HG03432 (cell line): ENCODE results near the gene OGDHL.

Experiments
- ATAC-seq: cut with Tn5 transposase; IDR thresholded peaks from one replicate; pipeline ENCODE4 v1.9.1; 2021; ENCODE audit warnings: mild to moderate bottlenecking, moderate library complexity; ENCODE audit not compliant: unreplicated experiment

OGDHL gene

DNA sequence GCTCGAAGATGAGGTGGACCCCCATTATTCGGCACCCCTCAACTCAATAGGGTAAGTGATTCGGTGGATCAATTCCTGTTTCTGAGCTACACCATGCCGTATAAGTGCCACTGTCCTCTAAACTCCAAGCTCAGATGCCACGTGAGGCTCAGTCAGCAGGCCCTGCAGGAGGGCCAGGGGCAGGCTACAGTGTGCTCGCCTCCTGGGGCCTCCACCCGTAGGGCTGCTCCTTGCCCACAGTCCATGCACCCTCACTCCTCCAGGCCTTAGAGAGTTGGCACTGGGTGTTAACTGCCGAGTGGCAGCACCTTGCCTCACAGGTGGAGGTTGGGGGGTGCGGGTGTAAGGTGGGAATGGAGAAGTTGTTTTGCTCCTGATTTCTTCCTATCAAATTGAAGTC is 70.5 kb downstream of the OGDHL start:
- ATAC-seq = no peak

DNA sequence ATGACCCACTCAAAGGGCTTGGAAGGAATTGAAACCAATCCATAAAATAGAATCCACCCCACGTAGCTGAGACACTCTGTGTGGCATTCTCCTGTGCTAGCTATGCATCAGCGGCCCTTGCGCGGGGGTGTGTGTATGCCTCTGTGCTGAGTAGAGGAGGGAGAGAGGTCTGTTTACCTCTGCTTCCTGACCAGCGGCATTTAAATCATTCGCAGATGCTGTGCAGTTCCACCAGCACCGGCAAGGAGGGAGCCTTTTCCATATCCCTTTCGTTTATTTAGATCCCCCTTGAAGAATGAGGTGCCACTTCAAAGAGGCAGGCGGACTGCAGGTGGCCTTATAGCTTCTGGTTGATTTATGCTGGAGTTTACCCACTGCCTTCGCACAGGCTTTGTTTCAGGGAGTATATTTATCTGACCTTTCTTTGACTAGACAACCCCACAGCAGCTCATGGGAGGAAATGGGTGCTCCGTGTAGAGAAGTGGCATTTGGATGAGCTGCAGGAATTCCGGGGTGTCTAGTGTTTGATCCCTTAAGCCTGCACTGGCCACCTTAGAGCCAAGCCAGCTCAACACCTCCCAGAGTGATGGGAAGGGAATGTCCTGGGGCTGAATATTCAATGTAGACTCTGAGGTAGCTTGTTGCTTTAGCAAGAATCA is 71.3 kb downstream of the OGDHL start:
- ATAC-seq = no peak

DNA sequence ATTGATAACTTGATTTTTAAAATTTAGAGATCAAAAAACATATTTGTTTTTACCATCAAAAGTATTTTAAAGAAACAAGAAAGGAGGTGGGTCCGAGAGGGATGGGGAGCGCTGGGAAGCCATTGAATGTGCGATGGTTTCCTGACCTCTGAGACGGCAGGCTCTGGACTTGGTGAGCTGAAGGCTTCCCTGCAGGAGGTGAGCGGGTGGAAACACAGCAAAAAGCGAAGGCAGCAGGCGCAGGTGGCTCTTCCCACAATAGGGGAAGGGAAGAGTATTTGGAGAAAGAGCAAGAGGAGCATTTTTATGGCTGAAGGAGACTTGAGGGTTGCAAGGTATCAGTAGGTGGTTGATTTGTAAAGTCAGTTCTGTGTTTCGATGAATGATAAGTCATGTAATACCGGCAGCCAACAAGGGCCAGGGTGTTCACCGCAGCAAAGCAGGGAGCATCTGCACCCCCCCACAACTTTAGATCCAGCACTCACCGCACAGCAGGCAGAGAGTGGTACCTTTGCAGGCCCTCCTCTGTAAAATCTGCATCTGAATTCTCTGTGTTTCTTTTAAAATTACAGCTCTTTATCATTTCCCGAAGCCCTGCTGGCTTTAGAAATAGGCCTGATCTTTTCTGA is 72.1 kb downstream of the OGDHL start:
- no peak for ATAC-seq

DNA sequence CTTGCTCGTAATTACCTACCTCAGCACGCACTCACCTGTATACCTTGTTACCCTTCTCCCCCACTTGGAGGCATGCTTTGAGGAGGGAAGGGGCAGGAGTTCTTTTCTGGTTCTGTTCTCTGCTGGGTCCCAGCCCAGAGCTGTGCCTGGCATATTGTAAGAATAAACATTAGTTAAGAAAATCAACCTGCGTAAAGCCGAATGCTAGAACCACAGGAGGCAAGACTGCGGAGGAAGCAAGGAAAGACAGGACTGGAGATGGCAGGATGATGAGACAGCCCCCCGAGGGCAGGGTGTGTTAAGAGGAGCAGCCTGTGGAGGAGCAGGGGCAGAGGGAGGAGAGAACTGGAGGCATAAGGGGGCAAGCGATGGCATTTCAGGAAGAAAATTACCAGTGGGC is 73.2 kb downstream of the OGDHL start:
- ATAC-seq = no peak

DNA sequence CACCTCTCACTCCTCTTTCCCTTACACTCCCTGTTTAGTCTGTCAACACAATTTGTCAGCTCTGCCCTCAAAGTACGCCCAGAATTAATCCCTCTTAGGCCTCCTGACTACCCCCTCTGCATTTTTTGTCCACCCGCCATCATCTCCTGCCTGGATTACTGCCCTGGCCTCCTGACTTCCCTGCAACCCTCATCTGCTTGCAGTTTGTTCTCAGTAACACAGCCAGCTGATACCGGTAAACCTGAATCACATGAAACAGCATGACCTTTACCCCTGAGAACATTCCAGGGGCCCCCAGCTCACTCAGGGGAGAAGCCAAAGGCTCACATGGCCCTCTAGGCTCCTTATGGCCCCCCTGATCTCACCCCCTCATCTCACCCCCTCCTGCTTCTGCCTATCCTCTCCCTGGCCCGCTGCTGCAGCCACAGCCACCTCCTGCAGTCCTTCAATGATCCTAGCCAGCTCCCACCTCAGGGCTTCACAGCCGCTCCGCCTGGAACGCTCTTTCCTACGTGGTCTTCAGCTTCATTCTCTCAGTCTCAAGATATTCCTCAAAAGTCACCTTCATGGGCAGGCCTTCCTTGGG is 73.8 kb downstream of the OGDHL start:
- ATAC-seq = no peak

DNA sequence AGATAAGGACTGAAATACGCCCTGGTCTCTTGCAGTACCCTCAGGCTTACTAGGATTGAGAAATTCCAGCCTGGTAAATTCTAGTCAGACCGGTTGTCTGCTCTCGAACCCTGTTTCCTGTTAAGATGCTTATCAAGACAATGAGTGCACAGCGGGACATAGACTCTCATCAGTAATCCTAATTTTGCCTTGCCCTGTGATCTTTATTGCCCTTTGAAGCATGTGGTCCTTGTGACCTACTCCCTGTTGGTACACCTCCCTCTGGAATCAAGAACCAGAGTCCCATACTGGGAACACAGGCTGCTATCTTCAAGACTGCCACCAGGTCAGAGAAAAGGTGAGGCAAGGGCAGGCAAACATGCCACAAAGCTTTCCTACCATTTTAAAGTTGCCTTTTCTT is 75.5 kb downstream of the OGDHL start:
- no peak for ATAC-seq
